Peyer's patch (tissue), 4 donors: ENCODE measurements around the gene CCDC117. TPM values are rescaled to one million over a fixed set of nuclear protein-coding genes. Genes with fewer than 3 reads are reported as not detected.

Experiments
- DNase-seq, 3 donors: peaks; one replicate each; pipeline ENCODE4 v3.0.0-alpha.2; 2017 to 2019
- H3K27ac ChIP-seq, 4 donors: fragments of 200-600 bp; sonication (generic); one replicate each; pipeline ENCODE4 v1.5.1; 2016 to 2019
- H3K27me3 ChIP-seq, 2 donors: fragments of 200-600 bp; sonication (generic); one replicate each; pipeline ENCODE4 v1.5.1; 2019
- H3K36me3 ChIP-seq, 3 donors: fragments of 200-600 bp; sonication (generic); one replicate each; pipeline ENCODE4 v1.5.1; 2016 to 2019
- H3K4me1 ChIP-seq, 4 donors: fragments of 200-600 bp; sonication (generic); one replicate each; pipeline ENCODE4 v1.5.1; 2016 to 2019
- H3K4me3 ChIP-seq, 4 donors: fragments of 200-600 bp; sonication (generic); 1 replicate in 3 of 4; 2 replicates in 1 of 4; pipeline ENCODE4 v1.5.1; 2016 to 2019; ENCODE audit warnings: mild to moderate bottlenecking in 1 of 4
- H3K9me3 ChIP-seq, 4 donors: fragments of 200-600 bp; sonication (generic); one replicate each; pipeline ENCODE4 v1.5.1; 2016 to 2019; ENCODE audit warnings: mild to moderate bottlenecking in 1 of 4
- CTCF ChIP-seq, 6 experiments: fragments of 450-650 bp in 4 of 6; fragments of 200-600 bp in 2 of 6; sonication (generic) in 1 of 6; IDR thresholded peaks; one replicate each; pipeline ENCODE4 v1.5.1; 2017 to 2019; ENCODE audit warnings: antibody characterized with exemption in 6 of 6, mild to moderate bottlenecking in 3 of 6, moderate library complexity in 1 of 6
- POLR2A ChIP-seq, 2 donors: fragments of 450-650 bp; IDR thresholded peaks; one replicate each; pipeline ENCODE4 v1.5.1; 2017; ENCODE audit warnings: antibody characterized with exemption in 2 of 2, mild to moderate bottlenecking in 2 of 2, moderate library complexity in 2 of 2
- total RNA-seq, 4 donors: library from RNA; depleted of rRNA; stranded (reverse); fragments of >200 nt; gene quantifications; one replicate each; pipeline ENCODE4 v1.1.0, GENCODE V29; 2016

The CCDC117 gene
- total RNA-seq, 4 donors from 2014 or later: 6.3 to 23.9 (median 14.2) TPM

- H3K9me3 ChIP-seq: no peaks in the 10 kb centered on the region
- no peak for DNase-seq
- H3K4me1 ChIP-seq: peaks cover 0 to 55% (median 7%) of the 10 kb centered on the region in 4 donors
- H3K36me3 ChIP-seq: peaks cover 0 to 48% (median 0%) of the 10 kb centered on the region in 3 donors
- H3K27ac ChIP-seq: peak overlapping the region in 1 of 4 donors; percentile 17
- H3K4me3 ChIP-seq: no peak overlapping the region
- TF ChIP-seq POLR2A (IDR thresholded peaks at IDR 0.05) (no peak), CTCF (IDR thresholded peaks at IDR 0.05) (no peak)
- no peaks in the 10 kb centered on the region for H3K27me3 ChIP-seq
These were observed 23.7 kb downstream of the CCDC117 start for GRCh38 chr22:28795932-28796856.

DNA sequence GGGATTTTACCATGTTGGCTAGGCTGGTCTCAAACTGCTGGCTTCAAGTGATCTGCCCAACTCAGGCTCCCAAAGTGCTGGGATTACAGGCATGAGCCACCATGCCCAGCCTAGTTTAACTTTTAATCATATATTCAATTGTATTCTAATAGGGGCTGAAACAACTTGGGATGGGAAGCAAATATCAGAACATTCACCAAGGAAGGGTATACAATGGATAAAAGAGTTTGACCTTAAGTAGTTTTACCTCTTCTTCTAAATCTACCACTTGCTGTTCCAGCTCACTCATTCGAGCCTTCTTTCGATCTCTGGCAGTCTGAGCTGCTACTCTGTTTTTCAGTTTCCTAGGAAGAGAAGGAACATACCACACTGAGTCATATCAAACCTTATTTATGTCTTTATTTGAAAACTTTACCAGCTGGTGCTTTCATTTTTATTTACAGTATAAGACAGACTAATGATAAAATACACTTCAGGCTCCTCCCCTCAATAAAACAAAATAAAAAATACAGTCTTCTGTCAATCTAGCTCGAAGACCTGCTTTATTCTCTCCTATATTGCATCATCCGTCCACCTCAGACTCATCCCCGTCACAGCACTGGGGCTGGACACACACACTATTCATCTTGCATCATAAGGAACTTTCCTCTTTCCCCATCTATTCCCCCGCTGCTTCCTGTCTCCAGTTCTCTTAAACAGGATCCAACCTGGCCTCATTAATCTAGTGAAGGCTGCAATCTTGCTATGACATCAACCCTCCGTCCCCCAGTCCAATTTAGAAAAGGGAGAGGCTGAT, 26.5 kb downstream of the CCDC117 start:
- peaks cover 0 to 40% (median 0%) of the 10 kb centered on the region in 3 donors for H3K36me3 ChIP-seq
- peak overlapping the region; percentile 80 to 97 (median 86) for H3K4me3 ChIP-seq
- peak in 1 of 3 donors; percentile 77 for DNase-seq
- no peaks in the 10 kb centered on the region for H3K27me3 ChIP-seq
- no peaks in the 10 kb centered on the region for H3K9me3 ChIP-seq
- H3K27ac ChIP-seq: peak overlapping the region; percentile 96 to 99 (median 97)
- peaks cover 0 to 66% (median 14%) of the 10 kb centered on the region in 4 donors for H3K4me1 ChIP-seq
- TF ChIP-seq CTCF (IDR thresholded peaks at IDR 0.05) (no peak), POLR2A (IDR thresholded peaks at IDR 0.05) (peak; percentile 57 to 84)

- peaks cover 0 to 62% (median 14%) of the 10 kb centered on the region in 4 donors for H3K4me1 ChIP-seq
- TF ChIP-seq POLR2A (IDR thresholded peaks at IDR 0.05) (no peak), CTCF (IDR thresholded peaks at IDR 0.05) (no peak)
- DNase-seq: peak; percentile 40 to 84 (median 77)
- peak overlapping the region; percentile 80 to 97 (median 86) for H3K4me3 ChIP-seq
- H3K9me3 ChIP-seq: no peaks in the 10 kb centered on the region
- peak overlapping the region; percentile 96 to 99 (median 97) for H3K27ac ChIP-seq
- H3K27me3 ChIP-seq: no peaks in the 10 kb centered on the region
- peaks cover 0 to 32% (median 0%) of the 10 kb centered on the region in 3 donors for H3K36me3 ChIP-seq
These were observed 27.3 kb downstream of the CCDC117 start for GRCh38 chr22:28799606-28800307.

GRCh38 chr22:28800308-28801041, 28.0 kb downstream of the CCDC117 start, which contains the start of gene XBP1:
Gene XBP1, minus strand, starts transcription at chr22:28800569.
- Histone ChIP-seq H3K27me3 (no peaks in the 10 kb centered on the region), H3K4me1 (peaks cover 0 to 55% (median 14%) of the 10 kb centered on the region in 4 donors)
- peak; percentile 89 to 97 (median 96) for DNase-seq

More at GRCh38 chr22:28800308-28801041, 28.0 kb downstream of the CCDC117 start, which contains the start of gene XBP1:
- TF ChIP-seq POLR2A (IDR thresholded peaks at IDR 0.05) (peak; percentile 99), CTCF (IDR thresholded peaks at IDR 0.05) (peak in 1 of 6 experiments; percentile 5)
- Histone ChIP-seq H3K36me3 (peaks cover 0 to 25% (median 0%) of the 10 kb centered on the region in 3 donors), H3K9me3 (no peaks in the 10 kb centered on the region), H3K27ac (peak within 1 kb of the TSS; percentile 96 to 99 (median 97)), H3K4me3 (peak within 1 kb of the TSS; percentile 80 to 97 (median 86))
